AG04450 (cell line): ENCODE data around the gene TBCCD1. TPM values are rescaled to one million over a fixed set of nuclear protein-coding genes. Genes with fewer than 3 reads are reported as not detected.

Experiments used
- CTCF ChIA-PET: fragments of 300-600, 350-600 bp; formaldehyde crosslinking; extraction: SDS; loops from one replicate; lab custom pipeline; 2022; ENCODE audit warnings: antibody characterized with exemption, inconsistent platforms; lab: Charles Lee
- POLR2A ChIA-PET: fragments of 350-600 bp; formaldehyde crosslinking; extraction: SDS; loops from one replicate; lab custom pipeline; 2021; ENCODE audit warnings: antibody characterized with exemption, inconsistent platforms; lab: Yijun Ruan, JAX
- DNase-seq: peaks from one replicate; pipeline ENCODE4 v3.0.0-alpha.2; 2011; ENCODE audit warnings: low read depth, low spot score
- H3K27ac ChIP-seq: one replicate; pipeline ENCODE4 v1.5.1; 2012; ENCODE audit warnings: low read depth, low read length, control low read depth
- H3K27me3 ChIP-seq: one replicate; pipeline ENCODE4 v1.6.0; 2012; ENCODE audit warnings: low read length; ENCODE audit not compliant: control insufficient read depth, insufficient read depth
- H3K4me3 ChIP-seq: 2 replicates; pipeline ENCODE4 v1.5.1; 2011; ENCODE audit warnings: mild to moderate bottlenecking, low read depth, low read length, control low read depth
- H3K9me3 ChIP-seq: 2 replicates; pipeline ENCODE4 v1.5.1; 2012; ENCODE audit warnings: low read length; ENCODE audit not compliant: control insufficient read depth, insufficient read depth
- CTCF ChIP-seq: IDR thresholded peaks from 2 replicates; pipeline ENCODE4 v1.5.1; 2011; ENCODE audit warnings: low read depth, low read length, control low read depth, inconsistent platforms
- polyA plus RNA-seq: library from polyadenylated mRNA; depleted of rRNA; stranded (reverse); fragments of >200 nt; gene quantifications from 2 replicates; pipeline ENCODE4 v1.2.3, GENCODE V29; 2011

Gene TBCCD1
- polyA plus RNA-seq, 1 experiment: 13.1 TPM

- H3K9me3 ChIP-seq: no peaks in the 10 kb centered on the region
- H3K4me3 ChIP-seq: no peak overlapping the region
- peaks cover 11% of the 10 kb centered on the region for H3K27me3 ChIP-seq
- no peak for DNase-seq
- CTCF ChIA-PET: interaction anchor here (1.1 to 1.4 kb wide), 3 partner anchors 8 to 626 kb away, joined by 3 to 8 read pairs (median 3); no protein-coding TSS in a partner anchor
- no peak for TF ChIP-seq CTCF
- no peak overlapping the region for H3K27ac ChIP-seq
- POLR2A ChIA-PET: no interaction called here
These were observed 41.6 kb upstream of the TBCCD1 start for GRCh38 chr3:186608624-186609215.

- POLR2A ChIA-PET: no interaction called here
These were observed 38.7 kb upstream of the TBCCD1 start for GRCh38 chr3:186605561-186606545.

GRCh38 chr3:186605078-186605477 is 37.9 kb upstream of the TBCCD1 start:
- no peak for TF ChIP-seq CTCF
- no peak overlapping the region for H3K4me3 ChIP-seq
- H3K27ac ChIP-seq: no peak overlapping the region
- ChIA-PET POLR2A (no interaction called here), CTCF (interaction anchor here (1.1 to 3.3 kb wide), 2 partner anchors 10 to 11 kb away, joined by 3 to 22 read pairs; no protein-coding TSS in a partner anchor)
- H3K9me3 ChIP-seq: no peaks in the 10 kb centered on the region
- no peak for DNase-seq
- H3K27me3 ChIP-seq: peaks cover 5% of the 10 kb centered on the region

More at GRCh38 chr3:186605561-186606545, 38.7 kb upstream of the TBCCD1 start:
- CTCF ChIA-PET: interaction anchor here (1.1 to 3.3 kb wide), 2 partner anchors 9 to 11 kb away, joined by 3 to 22 read pairs; no protein-coding TSS in a partner anchor
- Histone ChIP-seq H3K27me3 (peaks cover 5% of the 10 kb centered on the region), H3K4me3 (no peak overlapping the region), H3K27ac (no peak overlapping the region), H3K9me3 (no peaks in the 10 kb centered on the region)
- no peak for DNase-seq
- no peak for TF ChIP-seq CTCF

- ChIA-PET CTCF (interaction anchor here (1.3 to 3.3 kb wide), 2 partner anchors 12 to 14 kb away, joined by 4 to 22 read pairs; no protein-coding TSS in a partner anchor), POLR2A (no interaction called here)
- Histone ChIP-seq H3K9me3 (no peaks in the 10 kb centered on the region), H3K4me3 (no peak overlapping the region), H3K27me3 (peaks cover 4% of the 10 kb centered on the region), H3K27ac (no peak overlapping the region)
- TF ChIP-seq CTCF: no peak
- DNase-seq: no peak
These were observed 36.0 kb upstream of the TBCCD1 start for GRCh38 chr3:186603159-186603558.
